ENCODE measurements around the gene ANKRD34A. TPM values are rescaled to one million over a fixed set of nuclear protein-coding genes. Genes with fewer than 3 reads are reported as not detected.

ANKRD34A gene
- total RNA-seq, 1 experiment from 2014 or later: 0.22 TPM

GRCh38 chr1:145982010-145982723 lies 17.8 kb upstream of the ANKRD34A start:
- H3K27ac Mint-ChIP-seq: no peak overlapping the region
- TF ChIP-seq RELA (CRISPR knock-in tag; IDR thresholded peaks at IDR 0.05; ENCODE audit: borderline replicate concordance) (no peak), PRDM15 (CRISPR knock-in tag; IDR thresholded peaks at IDR 0.05) (no peak), TCF7 (CRISPR knock-in tag; IDR thresholded peaks at IDR 0.05; ENCODE audit: low read depth) (no peak), CTCF (IDR thresholded peaks at IDR 0.05) (no peak), CREB1 (CRISPR knock-in tag; IDR thresholded peaks at IDR 0.05) (no peak)
- peaks cover 32% of the 10 kb centered on the region for H3K4me1 Mint-ChIP-seq
- ATAC-seq (no peak), DNase-seq (ENCODE audit: low spot score) (no peak)
- H3K9me3 Mint-ChIP-seq: no peaks in the 10 kb centered on the region
- H3K36me3 Mint-ChIP-seq: no peaks in the 10 kb centered on the region
- ChIA-PET POLR2A (interaction anchor here (0.6 to 1.2 kb wide), 4 partner anchors 9 to 56 kb away, joined by 3 to 5 read pairs (median 4); partner anchors contain the start of genes ANKRD34A and POLR3GL), CTCF (interaction anchor here (1.0 to 1.2 kb wide), 2 partner anchors 25 to 90 kb away, joined by 4 read pairs; no protein-coding TSS in a partner anchor)
- H3K4me3 Mint-ChIP-seq: no peak overlapping the region
- no peaks in the 10 kb centered on the region; the same call in none of the 2 replicates for H3K27me3 Mint-ChIP-seq (ENCODE audit: low read depth)

- no peaks in the 10 kb centered on the region; the same call in none of the 2 replicates for H3K27me3 Mint-ChIP-seq (ENCODE audit: low read depth)
- no peak overlapping the region for H3K27ac Mint-ChIP-seq
- peaks cover 29% of the 10 kb centered on the region for H3K4me1 Mint-ChIP-seq
- TF ChIP-seq GTF2I (CRISPR knock-in tag; conservative IDR thresholded peaks at IDR 0.05) (no peak), MXD4 (CRISPR knock-in tag; IDR thresholded peaks at IDR 0.05; ENCODE audit: borderline replicate concordance) (no peak), TEAD4 (CRISPR knock-in tag; IDR thresholded peaks at IDR 0.05) (no peak), ZMAT4 (CRISPR knock-in tag; IDR thresholded peaks at IDR 0.05) (no peak)
- no peak overlapping the region for H3K4me3 Mint-ChIP-seq
- ChIA-PET POLR2A (interaction anchor here (1.0 to 2.7 kb wide), 4 partner anchors 13 to 71 kb away, joined by 3 to 17 read pairs (median 5); partner anchors contain the start of genes ANKRD34A and POLR3GL), CTCF (interaction anchor here (1.4 to 5.4 kb wide), 8 partner anchors 10 to 135 kb away, joined by 3 to 54 read pairs (median 19); partner anchors contain the start of genes ANKRD34A, NUDT17 and POLR3GL)
- DNase-seq (ENCODE audit: low spot score) (no peak), ATAC-seq (no peak)
- H3K36me3 Mint-ChIP-seq: no peaks in the 10 kb centered on the region
- H3K9me3 Mint-ChIP-seq: no peaks in the 10 kb centered on the region
Observed at GRCh38 chr1:145980457-145980994, 16.2 kb upstream of the ANKRD34A start.

GRCh38 chr1:145979746-145980456 lies 15.5 kb upstream of the ANKRD34A start:
- H3K27me3 Mint-ChIP-seq (ENCODE audit: low read depth): no peaks in the 10 kb centered on the region; the same call in none of the 2 replicates
- no peak overlapping the region for H3K27ac Mint-ChIP-seq
- TF ChIP-seq ZNF416 (CRISPR knock-in tag; IDR thresholded peaks at IDR 0.05) (no peak), IRF1 (CRISPR knock-in tag; IDR thresholded peaks at IDR 0.05) (no peak), SP1 (CRISPR knock-in tag; conservative IDR thresholded peaks at IDR 0.05) (no peak)
- H3K4me3 Mint-ChIP-seq: no peak overlapping the region
- no peaks in the 10 kb centered on the region for H3K36me3 Mint-ChIP-seq
- no peaks in the 10 kb centered on the region for H3K9me3 Mint-ChIP-seq
- ChIA-PET POLR2A (interaction anchor here (0.6 to 2.7 kb wide), 14 partner anchors 11 to 121 kb away, joined by 3 to 17 read pairs (median 5); partner anchors contain the start of genes ANKRD34A, PIAS3, POLR3GL and RBM8A), CTCF (interaction anchor here (0.6 to 5.4 kb wide), 29 partner anchors 8 to 134 kb away, joined by 3 to 54 read pairs (median 7); partner anchors contain the start of genes ANKRD34A, ANKRD35, HJV and LIX1L)
- peaks cover 23% of the 10 kb centered on the region for H3K4me1 Mint-ChIP-seq
- ATAC-seq: no peak
- no peak for DNase-seq (ENCODE audit: low spot score)
